NB4 (cell line): ENCODE data around the gene KIRREL1.
A peak's percentile ranks its signal among the peaks of the same experiment; 100 is the strongest.

Experiments used
- DNase-seq: peaks from one replicate; pipeline ENCODE4 v3.0.0; 2010; ENCODE audit warnings: low read depth
- H3K4me3 ChIP-seq: one replicate; pipeline ENCODE4 v1.5.1; 2011; ENCODE audit warnings: mild to moderate bottlenecking, low read depth, low read length, moderate library complexity
- CTCF ChIP-seq: IDR thresholded peaks from one replicate; pipeline ENCODE4 v1.5.1; 2012; ENCODE audit warnings: low read depth, low read length
- MAX ChIP-seq: IDR thresholded peaks from 2 replicates; pipeline ENCODE4 v1.6.1; 2011; ENCODE audit warnings: low read depth, low read length
- MYC ChIP-seq: IDR thresholded peaks from 2 replicates; pipeline ENCODE4 v1.6.1; 2011; ENCODE audit warnings: low read depth, low read length
- POLR2A ChIP-seq: IDR thresholded peaks from 2 replicates; pipeline ENCODE4 v1.6.1; 2011; ENCODE audit warnings: mild to moderate bottlenecking; ENCODE audit not compliant: insufficient read length; ENCODE audit errors: extremely low read depth

KIRREL1 gene

GRCh38 chr1:157961805-157962762, 31.4 kb upstream of the KIRREL1 start:
- H3K4me3 ChIP-seq = no peak overlapping the region
- TF ChIP-seq MAX = no peak
- no peak for TF ChIP-seq POLR2A
- TF ChIP-seq MYC = no peak
- no peak for TF ChIP-seq CTCF
- no peak for DNase-seq

- no peak overlapping the region for H3K4me3 ChIP-seq
- TF ChIP-seq POLR2A = no peak
- TF ChIP-seq CTCF = peak; percentile 69
- no peak for TF ChIP-seq MAX
- no peak for TF ChIP-seq MYC
- peak; percentile 62 for DNase-seq
Observed at GRCh38 chr1:157963713-157964112, 29.7 kb upstream of the KIRREL1 start.

- no peak for DNase-seq
- no peak overlapping the region for H3K4me3 ChIP-seq
- TF ChIP-seq MYC (no peak), MAX (no peak), CTCF (no peak), POLR2A (no peak)
Observed at GRCh38 chr1:157965584-157965983, 27.9 kb upstream of the KIRREL1 start.

GRCh38 chr1:157966031-157966537, 27.4 kb upstream of the KIRREL1 start:
- H3K4me3 ChIP-seq = no peak overlapping the region
- TF ChIP-seq MAX (no peak), POLR2A (no peak), MYC (no peak), CTCF (no peak)
- DNase-seq = no peak

- TF ChIP-seq MAX (no peak), MYC (no peak)
- H3K4me3 ChIP-seq = no peak overlapping the region
- no peak for DNase-seq
Observed at GRCh38 chr1:157967205-157967604, 26.2 kb upstream of the KIRREL1 start.

GRCh38 chr1:157968508-157968907, 24.9 kb upstream of the KIRREL1 start:
- DNase-seq = peak; percentile 8
- TF ChIP-seq MAX (no peak), CTCF (no peak), MYC (no peak), POLR2A (no peak)
- H3K4me3 ChIP-seq = no peak overlapping the region
